HG03175 (cell line): Measurements from ENCODE around the gene SLC1A4.
"Not testable (repeated sequence)": the region's sequence is repeated elsewhere in the genome, so short reads cannot be mapped to it uniquely, and the experiment has no call there.

Source experiments
- ATAC-seq: cut with Tn5 transposase; IDR thresholded peaks from one replicate; pipeline ENCODE4 v1.9.1; 2021; ENCODE audit warnings: mild to moderate bottlenecking, moderate library complexity; ENCODE audit not compliant: unreplicated experiment

The SLC1A4 gene

DNA sequence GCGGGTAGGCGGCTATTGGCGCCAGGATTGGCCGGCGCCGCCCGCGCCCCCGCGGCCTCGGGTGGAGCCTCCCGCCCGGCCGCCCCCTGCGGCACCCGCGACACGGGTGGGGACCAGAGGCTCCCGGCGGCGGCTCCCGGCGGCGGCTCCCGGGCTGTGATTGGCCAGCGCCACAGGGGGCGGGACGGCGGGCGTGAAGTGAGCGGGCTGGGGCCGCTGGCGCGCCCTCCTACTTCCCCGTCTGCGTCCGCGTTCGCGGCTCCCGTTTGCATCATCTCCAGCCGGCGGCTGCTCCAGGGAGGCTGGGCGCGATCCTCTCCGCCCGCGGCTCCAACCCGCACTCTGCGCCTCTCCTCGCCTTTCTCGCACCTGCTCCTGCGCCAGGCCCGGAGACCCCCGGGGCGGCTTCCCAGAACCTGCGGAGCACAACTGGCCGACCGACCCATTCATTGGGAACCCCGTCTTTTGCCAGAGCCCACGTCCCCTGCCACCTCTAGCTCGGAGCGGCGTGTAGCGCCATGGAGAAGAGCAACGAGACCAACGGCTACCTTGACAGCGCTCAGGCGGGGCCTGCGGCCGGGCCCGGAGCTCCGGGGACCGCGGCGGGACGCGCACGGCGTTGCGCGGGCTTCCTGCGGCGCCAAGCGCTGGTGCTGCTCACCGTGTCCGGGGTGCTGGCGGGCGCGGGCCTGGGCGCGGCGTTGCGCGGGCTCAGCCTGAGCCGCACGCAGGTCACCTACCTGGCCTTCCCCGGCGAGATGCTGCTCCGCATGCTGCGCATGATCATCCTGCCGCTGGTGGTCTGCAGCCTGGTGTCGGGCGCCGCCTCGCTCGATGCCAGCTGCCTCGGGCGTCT is at the start of gene SLC1A4:
TSS of gene SLC1A4 (plus strand) at position 274 of the 856 bp plus-strand sequence. CDS start at position 519, 245 bp downstream.
- ATAC-seq = peak; percentile 71

DNA sequence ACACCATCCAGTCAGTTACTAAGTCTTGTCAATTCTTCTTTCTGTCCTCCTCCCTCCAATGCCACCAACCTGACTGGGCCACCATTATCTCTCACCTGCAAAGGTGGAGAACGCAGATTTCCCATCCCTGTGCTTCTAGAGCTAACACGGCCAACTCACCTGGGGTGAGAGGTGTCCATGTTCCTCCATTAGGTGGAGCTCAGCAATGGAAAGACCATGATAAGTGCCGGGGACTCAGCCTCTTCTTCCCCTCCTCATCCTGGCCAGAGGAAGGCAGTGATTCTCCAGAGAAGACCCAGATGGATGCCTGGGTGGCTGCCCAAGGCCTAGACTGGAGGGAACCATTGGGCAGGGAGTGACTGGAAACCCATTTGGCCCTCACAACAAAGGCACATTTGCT is 48.1 kb upstream of the SLC1A4 start:
- no peak for ATAC-seq

DNA sequence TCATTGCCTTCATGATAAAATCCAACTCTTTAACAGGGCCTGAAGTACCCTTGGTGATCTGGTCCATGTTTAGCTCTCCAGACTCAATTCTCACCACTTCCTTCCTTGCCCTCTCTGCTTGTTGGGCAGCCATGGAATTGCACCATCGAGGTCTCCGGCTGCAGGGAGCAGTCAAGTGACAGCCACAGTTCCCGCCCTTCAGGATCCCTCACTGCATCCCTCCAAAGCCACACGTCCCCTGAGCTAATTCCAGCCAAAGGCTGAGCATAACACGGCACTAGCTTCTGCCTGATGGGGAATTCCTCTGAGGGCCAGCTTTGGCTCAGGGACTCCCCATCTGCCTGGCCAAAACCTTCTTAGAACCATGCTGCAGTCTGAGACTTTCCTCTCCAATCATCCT is 47.4 kb upstream of the SLC1A4 start:
- ATAC-seq = no peak

DNA sequence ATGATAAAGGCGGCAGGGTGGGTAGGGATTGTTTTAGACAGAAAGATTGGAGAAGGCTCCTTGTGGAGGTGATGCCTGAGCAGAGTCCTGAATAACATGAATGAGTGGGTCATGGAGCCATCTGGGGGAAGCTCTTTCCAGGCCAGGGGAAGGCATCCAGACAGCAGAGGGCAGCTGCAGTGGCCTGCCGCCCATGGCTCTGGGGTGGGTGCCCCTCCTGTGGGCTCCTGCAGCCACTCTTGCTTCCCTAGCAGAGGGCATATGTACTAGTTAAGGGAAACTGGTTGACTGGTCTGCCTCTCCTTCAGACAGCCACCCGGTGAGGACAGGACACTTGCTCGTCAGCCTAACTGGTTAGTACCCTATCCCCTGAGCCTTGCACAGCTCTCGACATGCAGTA is 46.5 kb upstream of the SLC1A4 start:
- ATAC-seq = no peak

DNA sequence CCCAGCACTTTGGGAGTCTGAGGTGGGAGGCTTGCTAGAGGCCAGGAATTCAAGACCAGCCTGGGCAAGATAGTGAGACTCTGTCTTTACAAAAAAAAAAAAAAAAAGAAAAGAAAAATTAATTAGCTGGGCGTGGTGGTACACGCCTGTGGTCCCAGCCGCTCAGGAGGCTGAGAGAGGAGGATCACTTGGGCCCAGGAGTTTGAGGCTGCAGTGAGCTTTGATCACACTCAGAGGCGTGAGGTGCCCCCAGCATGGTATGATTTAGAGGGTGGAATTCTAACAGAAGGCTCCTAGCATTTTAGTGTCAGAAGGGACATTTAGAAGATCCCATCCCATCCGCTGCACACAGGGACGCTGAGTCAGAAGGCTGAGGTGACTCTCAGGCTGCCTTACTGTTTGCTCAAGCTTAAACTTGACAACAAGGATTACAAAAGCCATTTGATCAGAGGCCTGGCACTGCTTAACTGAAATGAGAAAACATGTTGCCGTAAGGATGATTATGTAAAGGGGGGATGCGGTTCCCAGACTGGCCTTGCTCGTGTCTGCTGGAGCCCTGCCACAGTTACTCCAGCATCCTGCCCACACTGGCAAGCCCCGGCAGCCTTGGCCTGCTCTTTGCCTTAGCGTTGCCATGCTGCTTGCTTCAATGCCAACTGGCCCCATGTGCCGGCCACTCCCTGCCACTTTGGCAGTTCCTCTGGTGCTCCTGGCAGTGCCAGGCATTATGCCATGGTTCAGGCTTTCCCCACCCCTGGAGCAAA is 45.6 kb upstream of the SLC1A4 start:
- ATAC-seq = no peak

DNA sequence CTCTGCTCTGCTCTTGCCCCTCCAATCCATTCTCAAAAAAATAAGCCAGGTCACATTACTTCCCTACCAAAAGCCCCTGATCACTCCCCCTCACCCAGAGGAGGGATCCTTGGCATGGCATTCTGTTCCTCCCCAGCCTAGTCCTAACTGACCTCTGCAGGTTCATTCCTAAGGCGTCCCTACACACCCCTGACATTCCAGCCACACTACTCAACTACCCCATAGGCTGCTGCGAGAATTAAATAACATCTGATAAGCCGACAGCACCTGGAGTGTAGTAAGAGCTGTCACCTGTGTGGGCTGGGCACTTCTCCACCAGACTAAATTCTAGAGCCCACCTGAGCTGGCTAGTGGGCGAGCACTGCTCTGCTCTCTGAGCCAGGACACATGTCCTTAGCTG is 44.7 kb upstream of the SLC1A4 start:
- ATAC-seq = no peak

DNA sequence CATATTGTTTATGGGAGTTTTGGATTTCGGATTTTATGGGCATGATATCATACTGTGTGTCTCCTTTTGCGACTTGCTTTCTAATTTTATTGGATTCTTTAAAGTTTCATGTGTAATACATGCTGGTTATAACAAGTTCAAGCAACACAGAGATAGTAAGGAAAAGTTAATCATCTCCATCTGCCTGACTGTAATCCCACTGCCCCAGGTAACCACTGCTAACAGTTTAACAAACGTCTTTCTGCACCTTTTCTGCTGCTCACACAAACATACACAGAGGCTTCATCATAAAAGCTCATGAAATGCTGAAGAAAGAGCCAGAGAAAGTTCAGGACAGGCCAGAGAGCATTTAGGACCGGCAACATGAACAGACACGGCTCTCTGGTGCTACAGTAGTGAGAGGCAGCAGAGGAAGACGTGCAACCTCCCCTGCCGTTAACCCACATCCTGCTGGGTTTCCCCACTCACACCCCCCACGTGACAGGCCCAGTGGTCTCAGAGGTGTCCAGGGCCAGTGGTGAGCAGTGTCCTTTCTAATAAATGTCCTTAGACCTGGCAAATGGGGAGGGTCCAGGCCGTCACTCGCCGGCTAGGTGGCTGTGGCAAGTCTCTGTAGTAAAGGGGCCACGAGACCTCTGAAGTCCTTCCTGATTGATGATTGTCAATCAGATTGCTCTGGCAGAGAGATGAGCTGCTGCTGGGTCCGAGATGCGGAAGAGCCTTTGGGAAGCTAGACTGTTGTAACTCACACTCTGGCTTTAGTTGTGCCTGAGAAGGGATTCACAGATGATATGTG is 43.0 kb upstream of the SLC1A4 start:
- peak; percentile 94 for ATAC-seq

DNA sequence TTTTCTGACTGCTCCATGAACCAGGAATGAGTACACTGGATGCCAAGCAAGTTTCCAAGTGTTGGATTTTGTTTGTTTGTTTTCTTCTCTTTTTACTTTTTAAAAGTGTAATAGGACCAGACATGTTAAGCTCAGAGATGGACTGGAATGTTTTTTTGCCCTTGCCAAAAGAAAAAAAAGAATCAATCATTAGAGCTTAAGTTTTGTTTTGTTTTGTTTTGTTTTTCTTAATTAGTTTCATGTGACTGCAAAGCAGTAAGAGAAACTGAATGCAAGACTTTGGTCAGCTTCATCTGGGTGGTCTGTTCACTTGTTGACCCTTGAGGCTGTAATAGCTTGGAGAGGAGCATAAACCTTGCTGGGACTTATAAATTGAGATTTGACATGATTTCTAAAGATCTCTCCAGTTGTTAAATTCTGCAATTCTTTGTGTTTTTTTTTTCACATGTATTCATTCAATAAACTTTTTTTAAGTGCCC is 42.4 kb upstream of the SLC1A4 start:
- no peak for ATAC-seq

DNA sequence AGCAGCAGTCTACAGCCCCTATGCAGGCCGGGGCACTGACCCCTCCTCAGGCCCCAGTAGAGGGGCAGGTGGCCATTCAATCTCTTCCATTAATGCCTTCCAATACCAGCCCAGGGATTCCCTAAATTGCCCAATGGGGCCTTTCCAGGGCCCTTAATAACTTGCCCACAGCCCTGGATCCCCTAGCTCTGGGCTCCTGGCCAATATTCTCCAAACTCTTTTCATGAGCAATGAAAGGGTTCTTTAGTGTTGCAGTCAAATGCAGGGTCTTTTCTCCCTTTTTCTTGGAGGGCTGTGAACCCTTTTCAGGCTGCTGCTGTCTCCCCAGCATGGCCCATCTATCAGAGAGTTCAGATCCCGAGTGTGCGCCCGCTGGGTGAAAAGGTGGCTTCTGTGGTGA is 41.3 kb upstream of the SLC1A4 start:
- no peak for ATAC-seq

DNA sequence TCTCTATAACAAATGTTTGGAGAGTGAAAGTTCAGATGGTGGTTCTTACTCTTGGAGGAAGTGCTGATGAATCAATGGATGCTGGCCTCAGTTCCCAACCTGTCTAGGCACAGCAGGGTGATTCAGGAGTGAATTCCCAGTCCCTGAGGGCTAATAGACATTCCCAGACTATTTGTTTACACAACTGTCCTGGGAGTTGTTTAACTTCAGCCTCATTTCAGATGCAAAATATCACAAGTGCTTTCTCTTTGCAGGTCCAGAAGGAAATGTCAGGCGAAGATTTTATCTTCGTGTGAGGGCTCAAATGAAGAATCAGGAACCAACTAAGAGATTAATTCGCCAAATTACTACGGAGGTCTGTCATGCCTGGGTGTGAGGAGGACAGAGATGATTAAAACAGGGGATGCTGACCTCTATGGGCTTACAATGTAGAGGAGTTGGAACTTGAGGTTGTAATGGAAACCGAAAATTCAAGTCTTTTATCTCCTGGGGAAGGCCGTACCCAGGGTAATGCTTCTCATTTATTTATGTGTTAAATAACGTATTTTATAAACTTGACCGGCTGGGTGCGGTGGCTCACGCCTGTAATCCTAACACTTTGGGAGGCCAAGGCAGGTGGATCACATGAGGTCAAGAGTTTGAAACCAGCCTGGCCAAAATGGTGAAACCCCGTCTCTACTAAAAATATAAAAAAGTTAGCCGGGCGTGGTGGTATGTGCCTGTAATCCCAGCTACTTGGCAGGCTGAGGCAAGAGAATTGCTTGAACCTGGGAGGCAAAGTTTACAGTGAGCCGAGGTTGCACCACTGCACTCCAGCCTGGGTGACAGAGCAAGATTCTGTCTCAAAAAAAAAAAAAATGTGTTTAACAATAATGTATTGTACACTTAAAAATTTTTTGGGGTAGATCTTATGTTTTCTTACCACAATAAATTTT is 38.7 kb upstream of the SLC1A4 start:
- no peak for ATAC-seq

DNA sequence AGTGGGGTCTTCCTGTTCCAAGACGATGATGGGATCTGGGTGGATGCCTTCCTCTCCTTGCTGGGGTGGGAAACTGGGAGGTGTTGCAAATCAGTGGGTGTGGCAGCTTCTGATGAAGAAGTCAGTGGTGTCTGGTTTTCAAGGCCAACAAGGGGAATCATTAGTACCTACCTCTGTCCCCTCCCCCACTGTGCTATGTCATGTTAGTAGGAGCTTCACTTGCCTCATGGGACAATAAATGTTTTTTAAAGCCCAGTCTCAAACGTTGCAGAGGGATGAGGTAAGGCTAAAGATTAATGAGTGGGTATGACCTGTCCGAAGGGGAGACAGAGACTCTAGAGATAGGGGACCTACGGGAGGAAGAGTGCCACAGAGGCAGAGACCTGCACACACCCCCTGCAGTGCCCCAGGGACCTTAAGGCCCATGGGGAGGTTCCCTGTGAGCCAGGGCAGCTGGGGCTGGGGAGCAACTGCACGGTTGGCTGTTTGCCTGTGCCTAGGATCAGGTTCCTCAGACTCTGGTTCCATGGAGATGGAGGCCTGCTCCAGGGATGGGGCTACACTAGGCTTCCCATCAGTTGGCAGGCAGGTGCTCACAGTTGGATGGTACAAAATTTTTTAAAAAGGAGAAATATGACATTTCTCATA is 37.8 kb upstream of the SLC1A4 start:
- no peak for ATAC-seq

GRCh38 chr2:64952096-64952495 is 37.1 kb upstream of the SLC1A4 start:
- ATAC-seq = no peak

DNA sequence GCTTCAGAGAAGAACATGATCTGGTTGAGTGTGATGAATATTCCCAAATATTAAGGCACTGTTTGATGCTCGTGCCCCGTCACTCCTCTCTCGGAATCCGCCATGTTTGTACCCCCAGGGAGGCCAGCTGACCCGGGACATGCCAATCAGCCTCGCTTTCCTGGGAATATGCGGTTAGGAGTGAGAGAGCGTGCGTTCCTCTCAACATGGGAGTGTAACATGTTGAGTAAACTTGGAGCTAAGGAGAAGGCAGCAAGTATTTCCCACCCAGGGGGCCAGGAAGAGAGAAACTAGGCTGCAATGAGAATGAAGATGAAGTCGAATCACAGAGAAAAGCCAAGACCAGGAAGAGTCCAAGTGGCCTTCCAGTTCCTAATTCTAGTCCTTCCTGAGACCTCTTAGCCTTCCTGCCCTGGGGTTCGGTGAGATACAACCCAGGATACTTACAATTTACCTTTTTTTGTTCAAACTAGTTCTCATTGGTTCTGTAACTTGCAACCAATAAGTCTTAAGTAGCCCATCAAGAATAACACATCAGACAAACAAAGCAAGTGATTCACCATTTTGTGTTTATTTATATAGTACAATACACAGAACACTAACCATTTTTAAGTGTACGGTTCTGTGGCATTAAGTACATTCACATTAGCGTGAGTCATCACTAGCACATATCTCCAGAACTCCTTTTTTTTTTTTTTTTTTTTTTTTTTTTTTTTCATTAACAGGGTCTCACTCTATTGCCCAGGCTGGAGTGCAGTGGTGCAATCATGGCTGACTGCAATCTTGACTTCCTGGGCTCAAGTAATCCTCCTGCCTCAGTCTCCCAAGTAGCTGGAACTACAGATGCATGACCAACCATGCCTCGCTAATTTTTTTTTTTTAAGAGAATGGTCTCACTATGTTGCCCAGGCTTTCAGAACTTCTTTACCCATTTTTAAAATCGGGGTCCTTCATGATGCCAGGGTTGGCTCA is 36.4 kb upstream of the SLC1A4 start:
- no peak for ATAC-seq

DNA sequence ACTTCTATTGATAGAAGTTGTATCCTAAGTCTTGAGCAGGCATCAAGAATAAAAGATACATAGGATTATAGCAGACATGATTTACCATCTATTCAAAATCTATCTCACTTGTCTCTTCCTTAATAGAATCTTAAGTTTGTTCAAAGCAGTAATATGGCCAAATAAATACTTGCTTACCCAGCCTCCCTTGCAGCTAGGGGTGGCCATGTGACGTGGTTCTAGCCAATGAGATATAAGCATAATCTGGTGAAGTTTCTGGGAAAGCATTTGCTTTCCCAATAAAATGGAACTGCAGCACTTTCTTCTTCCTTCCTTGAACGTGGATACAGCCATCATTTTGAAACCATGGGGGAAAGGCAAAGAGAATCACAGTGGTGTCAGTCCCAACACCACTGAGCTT is 33.7 kb upstream of the SLC1A4 start:
- no peak for ATAC-seq

- ATAC-seq = no peak
These were observed 31.9 kb upstream of the SLC1A4 start for GRCh38 chr2:64957109-64957903.

DNA sequence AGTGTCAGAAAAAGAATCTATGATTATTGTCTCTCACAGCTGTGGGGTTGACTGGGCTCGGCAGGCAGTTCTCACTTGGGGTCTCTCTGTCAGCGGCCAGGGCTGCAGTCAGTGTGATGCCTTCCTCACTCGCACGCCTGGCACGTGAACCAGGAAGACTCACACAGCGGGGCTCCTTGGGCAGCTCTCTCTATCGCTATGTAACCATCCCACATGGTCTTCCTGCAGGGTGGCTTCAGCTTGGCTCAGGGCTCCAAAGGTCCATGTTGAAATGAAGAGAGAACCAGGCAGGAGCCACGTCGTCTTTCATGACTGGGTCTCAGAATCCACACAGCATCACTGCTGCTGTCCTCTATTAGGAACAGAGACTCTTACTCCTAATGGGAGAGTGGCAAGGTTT is 30.6 kb upstream of the SLC1A4 start:
- ATAC-seq = no peak

GRCh38 chr2:64960819-64961218 is 28.4 kb upstream of the SLC1A4 start:
- no peak for ATAC-seq

DNA sequence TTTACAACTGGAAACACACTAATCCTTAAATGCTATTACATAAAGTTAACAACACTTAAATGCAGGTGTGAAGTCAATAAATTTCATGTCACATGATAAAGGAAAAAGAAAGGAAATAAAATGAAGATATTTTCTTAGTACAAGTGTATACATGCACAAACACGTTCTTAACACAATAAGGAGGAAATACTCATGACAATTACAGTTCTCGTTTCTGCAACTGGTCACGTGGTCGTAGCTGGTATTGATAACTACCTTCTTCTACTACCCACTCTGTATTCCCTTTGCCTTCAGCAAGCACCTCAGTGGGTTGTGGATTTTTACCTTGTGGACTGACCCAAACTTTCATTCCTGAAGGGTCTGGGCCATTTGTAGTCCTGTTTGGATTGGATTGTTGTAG is 26.1 kb upstream of the SLC1A4 start:
- ATAC-seq = not testable (repeated sequence)
